Neuronal stem cell (in vitro differentiated cells): Measurements from ENCODE around the gene RALGAPA2.

ENCODE experiments used
- DNase-seq: peaks from one replicate; pipeline ENCODE4 v3.0.0-alpha.2; 2013; ENCODE audit warnings: low spot score
- H2AFZ ChIP-seq: one replicate; pipeline ENCODE4 v1.6.1; 2013; ENCODE audit warnings: mild to moderate bottlenecking, low read length, inconsistent platforms
- H2AK5ac ChIP-seq: 2 replicates; pipeline ENCODE4 v1.6.1; 2013; ENCODE audit warnings: low read depth, mild to moderate bottlenecking, inconsistent platforms, low read length, moderate library complexity, mixed read lengths
- H2BK120ac ChIP-seq: 2 replicates; pipeline ENCODE4 v1.6.1; 2013; ENCODE audit warnings: low read depth, mild to moderate bottlenecking, inconsistent platforms, low read length, moderate library complexity, mixed read lengths
- H2BK12ac ChIP-seq: one replicate; pipeline ENCODE4 v1.6.1; 2013; ENCODE audit warnings: low read length, inconsistent platforms
- H2BK15ac ChIP-seq: 2 replicates; pipeline ENCODE4 v1.6.1; 2013; ENCODE audit warnings: mild to moderate bottlenecking, low read length, inconsistent platforms, mixed read lengths
- H2BK5ac ChIP-seq: one replicate; pipeline ENCODE4 v1.6.1; 2013; ENCODE audit warnings: inconsistent platforms, mild to moderate bottlenecking, low read length, moderate library complexity
- H3K14ac ChIP-seq: one replicate; pipeline ENCODE4 v1.6.1; 2013; ENCODE audit warnings: low read length, inconsistent platforms
- H3K18ac ChIP-seq: 2 replicates; pipeline ENCODE4 v1.6.1; 2013; ENCODE audit warnings: low read length, inconsistent platforms
- H3K23ac ChIP-seq: 2 replicates; pipeline ENCODE4 v1.6.1; 2013; ENCODE audit warnings: low read depth, mild to moderate bottlenecking, mixed read lengths, low read length, inconsistent platforms; ENCODE audit not compliant: poor library complexity
- H3K27ac ChIP-seq: replicated peaks from 3 replicates; pipeline ENCODE4 v1.5.1; 2013; ENCODE audit warnings: low read length, inconsistent platforms
- H3K27me3 ChIP-seq, 3 experiments: 2 replicates each; pipeline ENCODE4 v1.6.1; 2013; ENCODE audit warnings: low read length in 3 of 3, mild to moderate bottlenecking in 2 of 3, inconsistent platforms in 1 of 3, low read depth in 1 of 3, mixed read lengths in 1 of 3, moderate library complexity in 1 of 3; ENCODE audit not compliant: control insufficient read depth in 3 of 3, insufficient read depth in 3 of 3
- H3K36me3 ChIP-seq, 2 donors: replicated peaks in 1 of 2; 2 replicates each; pipeline ENCODE4 v1.6.1; 2013; ENCODE audit warnings: low read length in 2 of 2; ENCODE audit not compliant: control insufficient read depth in 2 of 2, insufficient read depth in 2 of 2
- H3K4ac ChIP-seq: 2 replicates; pipeline ENCODE4 v1.6.1; 2013; ENCODE audit warnings: inconsistent platforms, mild to moderate bottlenecking, low read length, moderate library complexity
- H3K4me1 ChIP-seq, 2 donors: 1 replicate in 1 of 2; 2 replicates in 1 of 2; pipeline ENCODE4 v1.6.1; 2013; ENCODE audit warnings: low read length in 2 of 2, low read depth in 1 of 2; ENCODE audit not compliant: control insufficient read depth in 2 of 2, insufficient read depth in 1 of 2
- H3K4me2 ChIP-seq: one replicate; pipeline ENCODE4 v1.6.1; 2013; ENCODE audit warnings: mild to moderate bottlenecking, low read length, inconsistent platforms; ENCODE audit not compliant: insufficient read depth, poor library complexity, severe bottlenecking
- H3K4me3 ChIP-seq, 2 donors: 2 replicates each; pipeline ENCODE4 v1.5.1; 2013; ENCODE audit warnings: low read length in 2 of 2, mild to moderate bottlenecking in 2 of 2, inconsistent platforms in 1 of 2, moderate library complexity in 1 of 2
- H3K79me1 ChIP-seq: one replicate; pipeline ENCODE4 v1.6.1; 2013; ENCODE audit warnings: low read depth, mild to moderate bottlenecking, inconsistent platforms, low read length, moderate library complexity
- H3K9ac ChIP-seq: one replicate; pipeline ENCODE4 v1.6.1; 2013; ENCODE audit warnings: mild to moderate bottlenecking, low read depth, low read length, inconsistent platforms; ENCODE audit not compliant: poor library complexity
- H3K9me3 ChIP-seq, 2 donors: replicated peaks in 1 of 2; 2 replicates each; pipeline versions ENCODE3 to v1.6.1; 2013; ENCODE audit warnings: low read length in 2 of 2, mild to moderate bottlenecking in 2 of 2, inconsistent platforms in 1 of 2, low read depth in 1 of 2, mixed read lengths in 1 of 2, moderate library complexity in 1 of 2; ENCODE audit not compliant: control insufficient read depth in 2 of 2, insufficient read depth in 1 of 2
- H4K8ac ChIP-seq: one replicate; pipeline ENCODE4 v1.6.1; 2013; ENCODE audit warnings: low read depth, mild to moderate bottlenecking, inconsistent platforms, low read length, moderate library complexity
- H4K91ac ChIP-seq: one replicate; pipeline ENCODE4 v1.6.1; 2013; ENCODE audit warnings: low read length, low read depth, mild to moderate bottlenecking, inconsistent platforms; ENCODE audit not compliant: poor library complexity
- WGBS, 2 donors: extraction: QIAGEN DNeasy Blood & Tissue Kit; methylation state at CpG; one replicate each; pipeline ENCODE4 v1.1.7; 2013; ENCODE audit warnings: missing lambda C conversion rate in 2 of 2, mixed read lengths in 1 of 2; ENCODE audit not compliant: insufficient read length in 2 of 2, insufficient replicate concordance in 1 of 2; ENCODE audit errors: extremely low coverage in 2 of 2; 5-methylcytosine and 5-hydroxymethylcytosine counted together

Gene RALGAPA2

GRCh38 chr20:20627471-20627870 lies 85.0 kb downstream of the RALGAPA2 start:
- Histone ChIP-seq H3K9me3 (no peaks in the 10 kb centered on the region), H3K36me3 (peaks cover 3 to 25% of the 10 kb centered on the region in 2 donors), H2BK12ac (no peak overlapping the region), H3K79me1 (no peaks in the 10 kb centered on the region), H4K8ac (no peak overlapping the region), H3K4me1 (no peaks in the 10 kb centered on the region), H3K9ac (no peak overlapping the region), H2AFZ (no peak overlapping the region), H2BK15ac (no peak overlapping the region), H3K27me3 (no peaks in the 10 kb centered on the region), H3K4ac (no peak overlapping the region), H3K18ac (no peak overlapping the region), H3K4me2 (no peak overlapping the region), H3K4me3 (no peak overlapping the region), H3K23ac (no peak overlapping the region), H3K14ac (no peak overlapping the region), H2AK5ac (no peak overlapping the region), H3K27ac (no peak overlapping the region), H2BK120ac (no peak overlapping the region), H2BK5ac (no peak overlapping the region), H4K91ac (no peak overlapping the region)
- no CpG with 5 or more reads among the region's 4 CpGs for WGBS, 2 donors
- no peak for DNase-seq

DNA sequence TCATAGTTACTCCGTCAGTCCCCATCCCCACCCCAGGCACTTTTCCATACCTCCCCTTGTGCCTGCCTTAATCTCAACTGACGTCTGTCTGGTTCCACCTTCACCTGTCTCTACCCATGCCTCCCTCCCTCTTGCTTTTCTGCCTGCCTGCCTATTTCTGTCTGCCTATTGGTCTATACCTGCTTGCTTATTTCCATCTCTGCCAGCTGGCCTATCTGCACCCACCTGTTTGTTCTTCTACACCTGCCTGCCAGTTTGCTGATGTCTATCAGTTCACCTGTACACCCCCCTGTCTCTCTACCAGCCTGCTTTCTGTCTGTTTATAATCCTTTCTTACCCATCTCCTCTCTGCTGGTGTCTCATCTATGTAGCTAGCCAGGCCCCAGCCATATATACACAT lies 87.5 kb downstream of the RALGAPA2 start:
- Histone ChIP-seq H3K4me1 (no peaks in the 10 kb centered on the region), H3K9ac (no peak overlapping the region), H3K4me3 (no peak overlapping the region), H4K8ac (no peak overlapping the region), H2AFZ (no peak overlapping the region), H3K23ac (no peak overlapping the region), H2BK5ac (no peak overlapping the region), H2AK5ac (no peak overlapping the region), H3K27ac (no peak overlapping the region), H3K4ac (no peak overlapping the region), H3K27me3 (no peaks in the 10 kb centered on the region), H4K91ac (no peak overlapping the region), H3K4me2 (no peak overlapping the region), H3K9me3 (no peaks in the 10 kb centered on the region), H3K79me1 (no peaks in the 10 kb centered on the region), H3K36me3 (peaks cover 3 to 33% of the 10 kb centered on the region in 2 donors), H3K14ac (no peak overlapping the region), H3K18ac (no peak overlapping the region), H2BK15ac (no peak overlapping the region), H2BK120ac (no peak overlapping the region), H2BK12ac (no peak overlapping the region)
- WGBS, 2 donors: no CpG with 5 or more reads among the region's 2 CpGs
- no peak for DNase-seq

DNA sequence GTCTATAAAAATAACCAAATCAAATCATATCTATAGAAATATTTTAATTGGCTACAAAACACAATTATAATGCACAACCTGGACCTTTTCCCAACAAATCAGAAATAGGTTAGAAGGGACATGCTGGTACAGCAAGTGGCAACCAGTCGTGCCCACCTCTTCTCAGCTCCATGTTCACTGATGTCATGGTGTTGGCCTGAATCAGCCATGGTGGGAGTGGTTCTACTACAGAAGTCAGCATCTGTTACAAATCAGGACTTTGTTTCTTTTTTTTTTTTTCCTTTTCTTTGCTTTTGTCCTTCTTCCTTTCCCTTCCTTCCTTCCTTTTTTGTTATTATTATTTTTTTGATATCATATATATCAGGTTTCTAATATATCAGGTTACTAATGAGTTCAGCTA lies 91.2 kb downstream of the RALGAPA2 start:
- no peak for DNase-seq
- Histone ChIP-seq H2AFZ (no peak overlapping the region), H2BK120ac (no peak overlapping the region), H3K14ac (no peak overlapping the region), H3K18ac (no peak overlapping the region), H2BK15ac (no peak overlapping the region), H3K4ac (no peak overlapping the region), H3K79me1 (no peaks in the 10 kb centered on the region), H3K4me1 (no peaks in the 10 kb centered on the region), H3K9me3 (no peaks in the 10 kb centered on the region), H3K27me3 (no peaks in the 10 kb centered on the region), H3K4me3 (no peak overlapping the region), H3K36me3 (peaks cover 3 to 30% of the 10 kb centered on the region in 2 donors), H2AK5ac (no peak overlapping the region), H2BK12ac (no peak overlapping the region), H4K91ac (no peak overlapping the region), H3K23ac (no peak overlapping the region), H3K9ac (no peak overlapping the region), H3K4me2 (no peak overlapping the region), H4K8ac (no peak overlapping the region), H2BK5ac (no peak overlapping the region), H3K27ac (no peak overlapping the region)
- no CpG with 5 or more reads among the region's 1 CpG for WGBS, 2 donors

DNA sequence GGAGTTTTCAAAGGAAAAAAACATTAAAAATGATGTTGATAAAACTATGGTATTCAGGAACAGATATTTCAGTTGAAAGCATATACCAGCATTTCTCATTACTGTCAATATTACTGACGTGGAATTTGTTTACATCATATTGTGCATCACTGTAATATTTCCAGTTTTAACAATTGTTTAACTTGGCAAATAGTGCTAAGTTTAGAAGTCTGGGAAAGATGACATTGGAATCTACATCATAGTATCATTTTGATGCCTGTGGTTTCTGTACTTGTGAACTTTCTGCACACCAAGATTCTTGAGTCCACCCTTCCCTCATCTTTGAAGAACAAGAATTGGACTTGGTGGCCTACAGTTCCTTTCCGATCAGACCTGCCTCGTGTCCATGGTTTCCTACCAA lies 98.1 kb downstream of the RALGAPA2 start:
- Histone ChIP-seq H2BK5ac (no peak overlapping the region), H2BK12ac (no peak overlapping the region), H3K4me1 (no peaks in the 10 kb centered on the region), H3K18ac (no peak overlapping the region), H2BK15ac (no peak overlapping the region), H3K4ac (no peak overlapping the region), H4K91ac (no peak overlapping the region), H3K4me3 (no peak overlapping the region), H3K9me3 (no peaks in the 10 kb centered on the region), H3K14ac (no peak overlapping the region), H3K27me3 (no peaks in the 10 kb centered on the region), H4K8ac (no peak overlapping the region), H3K79me1 (no peaks in the 10 kb centered on the region), H3K36me3 (peaks cover 9 to 13% of the 10 kb centered on the region in 2 donors), H3K9ac (no peak overlapping the region), H3K27ac (no peak overlapping the region), H3K4me2 (no peak overlapping the region), H3K23ac (no peak overlapping the region), H2AFZ (no peak overlapping the region), H2AK5ac (no peak overlapping the region), H2BK120ac (no peak overlapping the region)
- no peak for DNase-seq
- no CpG with 5 or more reads among the region's 3 CpGs for WGBS, 2 donors
